H1 (cell line): Measurements from ENCODE around the gene DUSP12. TPM values are rescaled to one million over a fixed set of nuclear protein-coding genes. Genes with fewer than 3 reads are reported as not detected.

Experiments used
- BACH1 ChIP-seq: IDR thresholded peaks from 2 replicates; pipeline ENCODE4 v1.6.1; 2012; ENCODE audit warnings: low read length, improper control_type of control experiment
- BCL11A ChIP-seq, 2 experiments: IDR thresholded peaks; one replicate each; pipeline ENCODE4 v1.6.1; 2011; ENCODE audit warnings: low read depth in 2 of 2, low read length in 2 of 2, mild to moderate bottlenecking in 2 of 2
- HDAC6 ChIP-seq: IDR thresholded peaks from one replicate; pipeline ENCODE4 v1.7.1; 2012; ENCODE audit warnings: low read depth, mild to moderate bottlenecking, inconsistent platforms, low read length, moderate library complexity
- SIN3A ChIP-seq, 2 experiments: IDR thresholded peaks in 1 of 2; conservative IDR thresholded peaks in 1 of 2; 2 replicates each; pipeline ENCODE4 v1.6.1; 2011 to 2012; ENCODE audit warnings: low read length in 2 of 2, improper control_type of control experiment in 1 of 2, low read depth in 1 of 2, mild to moderate bottlenecking in 1 of 2
- polyA plus RNA-seq, 7 experiments: library from polyadenylated mRNA; depleted of rRNA in 3 of 7; stranded (reverse) in 5 of 7; unstranded in 2 of 7; fragments of >200 nt in 5 of 7; fragments of 200-250 nt in 2 of 7; gene quantifications; 1 replicate in 5 of 7; 2 replicates in 1 of 7; 4 replicates in 1 of 7; pipeline versions ENCODE4 v1.2.1 to v1.2.3, GENCODE V29; 2011 to 2013; ENCODE audit warnings: missing spikeins in 2 of 7, mixed read lengths in 2 of 7
- total RNA-seq: library from RNA; stranded (reverse); fragmentation: NEBNext Ultra II Directional; extraction: Animal tissue kit (Norgen Biotek cat#: 25700); gene quantifications from 2 replicates; pipeline ENCODE4 v1.2.1, GENCODE V29; 2021

DUSP12 gene
- total and polyA plus RNA-seq, 2 of the 8 experiments (the other 6 are each of a cell fraction or from before 2014, with no cell fraction given), result 27.6 to 33.9 TPM

DNA sequence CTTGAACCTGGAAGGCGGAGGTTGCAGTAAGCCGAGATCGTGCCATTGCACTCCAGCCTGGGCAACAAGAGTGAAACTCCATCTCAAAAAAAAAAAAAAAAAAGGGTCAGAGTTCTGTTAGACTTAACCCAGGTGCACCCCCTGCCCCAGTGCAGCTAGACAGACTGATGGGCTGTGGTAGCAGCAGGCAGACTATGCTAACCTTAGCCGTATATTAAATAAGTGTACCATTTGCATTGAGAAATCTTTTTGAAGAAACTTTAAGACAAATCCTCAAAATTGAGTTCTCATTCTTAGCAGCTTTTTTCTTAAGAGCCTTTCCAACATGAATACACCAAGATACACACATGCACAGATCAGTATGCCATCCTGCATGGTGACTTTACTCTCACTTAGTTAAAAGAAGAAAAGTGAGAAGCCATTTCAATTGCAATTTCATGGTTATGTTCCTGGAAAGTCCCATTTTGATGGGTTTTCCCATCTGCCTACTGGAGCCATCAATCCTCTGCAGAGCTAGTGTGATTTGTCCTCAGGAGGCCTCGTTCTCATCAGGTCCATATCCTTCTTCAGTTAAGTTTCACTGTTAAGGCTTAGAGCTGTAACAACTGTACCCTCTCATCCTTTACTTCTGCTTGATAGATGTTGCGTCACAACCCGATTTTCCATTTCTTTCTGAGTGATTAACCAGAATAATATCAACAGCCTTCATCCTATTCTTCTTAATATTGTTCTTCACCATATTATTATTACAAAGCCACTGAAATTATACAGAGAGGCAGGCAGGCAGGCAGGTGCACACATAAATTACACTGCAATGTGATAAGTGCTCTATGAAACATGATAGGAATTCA, 21.0 kb upstream of the DUSP12 start (continued):
- TF ChIP-seq BACH1 (no peak), BCL11A (IDR thresholded peaks at IDR 0.05; ENCODE audit: low read depth in 2 of 2, low read length in 2 of 2) (no peak), HDAC6 (no peak), SIN3A (conservative IDR thresholded peaks at IDR 0.05 in 1 of 2, IDR thresholded peaks at IDR 0.05 in 1 of 2; ENCODE audit: low read depth in 1 of 2, low read length in 2 of 2) (no peak)
